Psoas muscle (tissue), 8 donors: ENCODE data around the gene SH2D4B. TPM values are rescaled to one million over a fixed set of nuclear protein-coding genes. Genes with fewer than 3 reads are reported as not detected.

Experiments
- ATAC-seq, 4 donors: fragments of 200-7000 bp; cut with Tn5 transposase; one replicate each; pipeline ENCODE4 v1.9.1; 2020; ENCODE audit warnings: moderate library complexity in 3 of 4, mild to moderate bottlenecking in 2 of 4
- DNase-seq, 2 donors: peaks; one replicate each; pipeline ENCODE4 v3.0.0-alpha.2; 2020
- H3K27ac ChIP-seq: fragments of 200-600 bp; one replicate; pipeline ENCODE4 v1.8.0; 2022
- H3K27me3 ChIP-seq, 3 donors: fragments of 200-600 bp in 1 of 3; one replicate each; pipeline versions ENCODE4 v1.6.1 to v1.8.0; 2013 to 2022; ENCODE audit warnings: low read length in 2 of 3, mild to moderate bottlenecking in 2 of 3, moderate library complexity in 1 of 3; ENCODE audit not compliant: insufficient read depth in 3 of 3
- H3K36me3 ChIP-seq, 2 donors: fragments of 200-600 bp in 1 of 2; one replicate each; pipeline versions ENCODE4 v1.6.1 to v1.8.0; 2013 to 2022; ENCODE audit warnings: low read depth in 1 of 2, mild to moderate bottlenecking in 1 of 2, moderate library complexity in 1 of 2; ENCODE audit not compliant: insufficient read depth in 1 of 2
- H3K4me1 ChIP-seq: fragments of 200-600 bp; one replicate; pipeline ENCODE4 v1.8.0; 2022
- H3K4me3 ChIP-seq: fragments of 200-600 bp; one replicate; pipeline ENCODE4 v1.8.0; 2022; ENCODE audit warnings: mild to moderate bottlenecking
- H3K9me3 ChIP-seq: fragments of 200-600 bp; one replicate; pipeline ENCODE4 v1.8.0; 2022
- WGBS, 3 donors: extraction: QIAGEN DNeasy Blood & Tissue Kit; methylation state at CpG; one replicate each; pipeline versions ENCODE4 v1.1.6 to v1.1.7; 2013; 5-methylcytosine and 5-hydroxymethylcytosine counted together
- intact Hi-C, 2 donors: fragments of 100-400 bp; cut with DNase I; formaldehyde crosslinking; loops; one replicate each; pipeline versions ENCODE4 v1.11.0 to v1.14.2; 2022
- polyA plus RNA-seq, 3 donors: library from polyadenylated mRNA; stranded (reverse); fragments of 200-250 nt; gene quantifications; one replicate each; pipeline ENCODE4 v1.2.3, GENCODE V29; 2013
- total RNA-seq, 4 donors: library from RNA; stranded (reverse); fragmentation: NEBNext Ultra II Directional in 2 of 4; extraction: Animal tissue kit (Norgen Biotek cat#: 25700) in 2 of 4; gene quantifications; one replicate each; pipeline versions ENCODE4 v1.2.1 to v1.2.4, GENCODE V29; 2021 to 2023
- TF ChIP-seq, protein P1 (sequence below): fragments of 200-600 bp; IDR thresholded peaks from one replicate; pipeline ENCODE4 v1.8.0; 2022; ENCODE audit warnings: antibody characterized with exemption
- donor health status: healthy with polysubstance abuse.
- donor health status: DM: no; HTN: no; CAD: no; lungs with moderate emphysema.
- donor health status: Bipolar disorder and iron deficiency.
- donor health status: healthy.
- donor health status: DM: yes; HTN: yes; CAD: no.
- donor health status: DM: no; HTN: no; CAD: no.
- donor health status: DM: no; HTN: no; CAD: no.
- donor health status: DM: yes; HTN: yes; CAD: no.

Gene SH2D4B
- total and polyA plus RNA-seq, 7 donors = 0.01 TPM; not detected in 6

- no peaks in the 10 kb centered on the region for H3K27me3 ChIP-seq
- intact Hi-C loops = no loop called here
- WGBS, 3 donors = 92 to 96% (median 95%) methylated on average over 2 of the region's 2 CpGs
- no peaks in the 10 kb centered on the region for H3K36me3 ChIP-seq
- no peaks in the 10 kb centered on the region for H3K4me1 ChIP-seq
- DNase-seq = peak in 1 of 2 donors; percentile 38
- no peak overlapping the region for H3K4me3 ChIP-seq
- H3K9me3 ChIP-seq = no peaks in the 10 kb centered on the region
- TF ChIP-seq, protein P1, sequence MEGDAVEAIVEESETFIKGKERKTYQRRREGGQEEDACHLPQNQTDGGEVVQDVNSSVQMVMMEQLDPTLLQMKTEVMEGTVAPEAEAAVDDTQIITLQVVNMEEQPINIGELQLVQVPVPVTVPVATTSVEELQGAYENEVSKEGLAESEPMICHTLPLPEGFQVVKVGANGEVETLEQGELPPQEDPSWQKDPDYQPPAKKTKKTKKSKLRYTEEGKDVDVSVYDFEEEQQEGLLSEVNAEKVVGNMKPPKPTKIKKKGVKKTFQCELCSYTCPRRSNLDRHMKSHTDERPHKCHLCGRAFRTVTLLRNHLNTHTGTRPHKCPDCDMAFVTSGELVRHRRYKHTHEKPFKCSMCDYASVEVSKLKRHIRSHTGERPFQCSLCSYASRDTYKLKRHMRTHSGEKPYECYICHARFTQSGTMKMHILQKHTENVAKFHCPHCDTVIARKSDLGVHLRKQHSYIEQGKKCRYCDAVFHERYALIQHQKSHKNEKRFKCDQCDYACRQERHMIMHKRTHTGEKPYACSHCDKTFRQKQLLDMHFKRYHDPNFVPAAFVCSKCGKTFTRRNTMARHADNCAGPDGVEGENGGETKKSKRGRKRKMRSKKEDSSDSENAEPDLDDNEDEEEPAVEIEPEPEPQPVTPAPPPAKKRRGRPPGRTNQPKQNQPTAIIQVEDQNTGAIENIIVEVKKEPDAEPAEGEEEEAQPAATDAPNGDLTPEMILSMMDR = no peak
- no peak overlapping the region for H3K27ac ChIP-seq
- ATAC-seq = no peak
Observed at GRCh38 chr10:80528185-80528700, 9.5 kb upstream of the SH2D4B start.

DNA sequence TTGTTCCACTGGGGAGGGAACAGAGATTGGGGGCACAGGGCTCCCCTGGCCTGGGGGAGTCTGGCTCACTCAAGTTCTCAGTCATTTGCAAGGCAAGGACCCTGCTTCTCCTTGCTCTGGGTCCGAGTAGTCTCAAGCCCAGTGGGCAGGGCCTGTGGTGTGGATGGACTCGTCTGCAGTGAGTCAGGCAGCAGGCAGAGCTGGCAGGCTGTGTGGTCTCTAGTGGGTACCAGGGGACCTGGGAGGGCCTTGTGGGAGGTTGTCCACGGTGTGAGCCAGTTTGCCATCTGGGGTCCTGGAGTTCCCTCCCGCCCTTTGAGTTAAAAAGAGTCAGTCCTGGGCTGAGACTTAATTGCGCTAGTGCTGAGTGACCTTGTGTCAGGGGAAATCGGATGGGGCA lies 8.8 kb upstream of the SH2D4B start:
- ATAC-seq = no peak
- Histone ChIP-seq H3K36me3 (no peaks in the 10 kb centered on the region), H3K9me3 (no peaks in the 10 kb centered on the region), H3K4me1 (no peaks in the 10 kb centered on the region), H3K27me3 (no peaks in the 10 kb centered on the region), H3K4me3 (no peak overlapping the region), H3K27ac (peak overlapping the region; percentile 30)
- intact Hi-C loops = no loop called here
- WGBS, 3 donors = 64 to 66% (median 65%) methylated on average over 6 of the region's 6 CpGs
- peak in 1 of 2 donors; percentile 31 for DNase-seq
- TF ChIP-seq, protein P1 = no peak

- TF ChIP-seq, protein P1 = no peak
- ATAC-seq = no peak
- WGBS, 3 donors = 70 to 77% (median 75%) methylated on average over 11 to 12 of the region's 12 CpGs
Observed at GRCh38 chr10:80529604-80530003, 8.1 kb upstream of the SH2D4B start.

GRCh38 chr10:80530251-80530650 lies 7.5 kb upstream of the SH2D4B start:
- no peaks in the 10 kb centered on the region for H3K4me1 ChIP-seq
- H3K9me3 ChIP-seq = no peaks in the 10 kb centered on the region
- no peak overlapping the region for H3K4me3 ChIP-seq
- ATAC-seq (peak in 1 of 4 donors; percentile 40), DNase-seq (peak in 1 of 2 donors; percentile 55)
- intact Hi-C loops = no loop called here
- 36 to 45% (median 44%) methylated on average over 2 of the region's 2 CpGs for WGBS, 3 donors
- no peaks in the 10 kb centered on the region for H3K27me3 ChIP-seq
- TF ChIP-seq, protein P1 = no peak
- no peaks in the 10 kb centered on the region for H3K36me3 ChIP-seq
- H3K27ac ChIP-seq = no peak overlapping the region

More at GRCh38 chr10:80529604-80530003, 8.1 kb upstream of the SH2D4B start:
- peak in 1 of 2 donors; percentile 47 for DNase-seq
- H3K9me3 ChIP-seq = no peaks in the 10 kb centered on the region
- H3K36me3 ChIP-seq = no peaks in the 10 kb centered on the region
- H3K4me1 ChIP-seq = no peaks in the 10 kb centered on the region
- no peaks in the 10 kb centered on the region for H3K27me3 ChIP-seq
- H3K4me3 ChIP-seq = no peak overlapping the region
- H3K27ac ChIP-seq = peak overlapping the region; percentile 30
- intact Hi-C loops = no loop called here

GRCh38 chr10:80530816-80531215 lies 6.9 kb upstream of the SH2D4B start:
- intact Hi-C loops = no loop called here
- DNase-seq = peak in 1 of 2 donors; percentile 0
- no peaks in the 10 kb centered on the region for H3K27me3 ChIP-seq
- H3K4me1 ChIP-seq = no peaks in the 10 kb centered on the region
- no peak for ATAC-seq
- H3K9me3 ChIP-seq = no peaks in the 10 kb centered on the region
- H3K27ac ChIP-seq = no peak overlapping the region
- 29 to 50% (median 31%) methylated on average over 2 of the region's 2 CpGs for WGBS, 3 donors
- no peaks in the 10 kb centered on the region for H3K36me3 ChIP-seq
- H3K4me3 ChIP-seq = no peak overlapping the region
- TF ChIP-seq, protein P1 = no peak
